Measurements from ENCODE around the gene ZBTB20.

The ZBTB20 gene

GRCh38 chr3:114799816-114800215 is 347.3 kb downstream of the ZBTB20 start:
- no peak for DNase-seq (ENCODE audit: low read depth)
- no peak for TF ChIP-seq CTCF (IDR thresholded peaks at IDR 0.05; ENCODE audit: low read depth, low read length, missing control alignments)
- no peak overlapping the region for H3K4me3 ChIP-seq (ENCODE audit: low read depth, low read length)

- no peak overlapping the region for H3K4me3 ChIP-seq (ENCODE audit: low read depth, low read length)
- TF ChIP-seq CTCF (IDR thresholded peaks at IDR 0.05; ENCODE audit: low read depth, low read length, missing control alignments): no peak
- no peak for DNase-seq (ENCODE audit: low read depth)
Observed at GRCh38 chr3:114796796-114797195, 350.3 kb downstream of the ZBTB20 start.

GRCh38 chr3:114794894-114795630 is 352.0 kb downstream of the ZBTB20 start:
- no peak for DNase-seq (ENCODE audit: low read depth)
- no peak overlapping the region for H3K4me3 ChIP-seq (ENCODE audit: low read depth, low read length)
- TF ChIP-seq CTCF (IDR thresholded peaks at IDR 0.05; ENCODE audit: low read depth, low read length, missing control alignments): no peak

- H3K4me3 ChIP-seq (ENCODE audit: low read depth, low read length): no peak overlapping the region
- no peak for TF ChIP-seq CTCF (IDR thresholded peaks at IDR 0.05; ENCODE audit: low read depth, low read length, missing control alignments)
- no peak for DNase-seq (ENCODE audit: low read depth)
Observed at GRCh38 chr3:114792159-114792918, 354.7 kb downstream of the ZBTB20 start.

- DNase-seq (ENCODE audit: low read depth): no peak
- TF ChIP-seq CTCF (IDR thresholded peaks at IDR 0.05; ENCODE audit: low read depth, low read length, missing control alignments): no peak
- H3K4me3 ChIP-seq (ENCODE audit: low read depth, low read length): no peak overlapping the region
Observed at GRCh38 chr3:114790752-114791151, 356.3 kb downstream of the ZBTB20 start.

- TF ChIP-seq CTCF (IDR thresholded peaks at IDR 0.05; ENCODE audit: low read depth, low read length, missing control alignments): no peak
- no peak for DNase-seq (ENCODE audit: low read depth)
- H3K4me3 ChIP-seq (ENCODE audit: low read depth, low read length): no peak overlapping the region
Observed at GRCh38 chr3:114789803-114790202, 357.3 kb downstream of the ZBTB20 start.

Measured in GM12864 (cell line).